ENCODE data around the gene SPRR1A.

The SPRR1A gene

GRCh38 chr1:152972196-152972886, 11.5 kb upstream of the SPRR1A start:
- TF ChIP-seq CTCF (IDR thresholded peaks at IDR 0.05; ENCODE audit: insufficient read depth, missing control alignments), result no peak
- no peak for FAIRE-seq
- no peak for DNase-seq (ENCODE audit: insufficient read length, low spot score)

GRCh38 chr1:152976688-152977087, 7.2 kb upstream of the SPRR1A start:
- no peak for FAIRE-seq

GRCh38 chr1:152977614-152978013, 6.3 kb upstream of the SPRR1A start:
- DNase-seq (ENCODE audit: insufficient read length, low spot score) (no peak), FAIRE-seq (no peak)
- TF ChIP-seq CTCF (IDR thresholded peaks at IDR 0.05; ENCODE audit: insufficient read depth, missing control alignments), result no peak

More at GRCh38 chr1:152976688-152977087, 7.2 kb upstream of the SPRR1A start:
- no peak for DNase-seq (ENCODE audit: insufficient read length, low spot score)
- no peak for TF ChIP-seq CTCF (IDR thresholded peaks at IDR 0.05; ENCODE audit: insufficient read depth, missing control alignments)

- no peak for DNase-seq (ENCODE audit: insufficient read length, low spot score)
- no peak for FAIRE-seq
- no peak for TF ChIP-seq CTCF (IDR thresholded peaks at IDR 0.05; ENCODE audit: insufficient read depth, missing control alignments)
Measured at GRCh38 chr1:152980676-152981075, 3.2 kb upstream of the SPRR1A start.

GRCh38 chr1:152981146-152981871, 2.6 kb upstream of the SPRR1A start:
- no peak for TF ChIP-seq CTCF (IDR thresholded peaks at IDR 0.05; ENCODE audit: insufficient read depth, missing control alignments)
- DNase-seq (ENCODE audit: insufficient read length, low spot score), result no peak
- no peak for FAIRE-seq

GRCh38 chr1:152982076-152982475, 1.8 kb upstream of the SPRR1A start:
- no peak for TF ChIP-seq CTCF (IDR thresholded peaks at IDR 0.05; ENCODE audit: insufficient read depth, missing control alignments)

GRCh38 chr1:152983234-152983633, 647 bp upstream of the SPRR1A start:
- no peak for TF ChIP-seq CTCF (IDR thresholded peaks at IDR 0.05; ENCODE audit: insufficient read depth, missing control alignments)
- no peak for FAIRE-seq

More at GRCh38 chr1:152982076-152982475, 1.8 kb upstream of the SPRR1A start:
- FAIRE-seq, result no peak
- DNase-seq (ENCODE audit: insufficient read length, low spot score), result no peak

More at GRCh38 chr1:152983234-152983633, 647 bp upstream of the SPRR1A start:
- no peak for DNase-seq (ENCODE audit: insufficient read length, low spot score)

Data from D721Med (cell line).